ENCODE results near the gene CFAP70.

GRCh38 chr10:73252445-73253224 lies 106.0 kb downstream of the CFAP70 start, which contains the start of gene MRPS16:
- TF ChIP-seq EZH2 (IDR thresholded peaks at IDR 0.05; ENCODE audit: borderline replicate concordance, low read length) (no peak), CTCF (IDR thresholded peaks at IDR 0.05; ENCODE audit: low read length) (no peak)
